Testis (tissue), 2 donors: ENCODE data around the gene GLMP.

Source experiments
- CTCF ChIP-seq, 3 experiments: fragments of 450-650 bp in 2 of 3; fragments of 200-600 bp in 1 of 3; sonication (generic) in 1 of 3; IDR thresholded peaks; one replicate each; pipeline ENCODE4 v1.5.1; 2016 to 2019; ENCODE audit warnings: antibody characterized with exemption in 3 of 3, mild to moderate bottlenecking in 2 of 3, moderate library complexity in 1 of 3
- POLR2A ChIP-seq: fragments of 450-650 bp; IDR thresholded peaks from one replicate; pipeline ENCODE4 v1.6.1; 2017; ENCODE audit warnings: antibody characterized with exemption, mild to moderate bottlenecking, moderate library complexity

GRCh38 chr1:156289857-156290256, 5.6 kb downstream of the GLMP start:
- TF ChIP-seq CTCF (IDR thresholded peaks at IDR 0.05) (no peak), POLR2A (no peak)
